T-helper 2 cell treated with Interferon-gamma antibody and Interleukin-4, amounts not matched to agents 100 ng/mL and 5 ng/mL, for 36 hours (primary cell): ENCODE results near the gene MANSC1. TPM values are rescaled to one million over a fixed set of nuclear protein-coding genes. Genes with fewer than 3 reads are reported as not detected.
"Not testable (repeated sequence)": the region's sequence is repeated elsewhere in the genome, so short reads cannot be mapped to it uniquely, and the experiment has no call there.

Experiments
- intact Hi-C: fragments of 100-400 bp; cut with micrococcal nuclease; formaldehyde crosslinking; loops from one replicate; pipeline ENCODE4 v1.15.1; 2023
- total RNA-seq: library from RNA; stranded (reverse); gene quantifications from 2 replicates; pipeline ENCODE4 v1.2.3, GENCODE V29; 2022

MANSC1 gene
- total RNA-seq, 1 donor from 2014 or later = 0.61 TPM

DNA sequence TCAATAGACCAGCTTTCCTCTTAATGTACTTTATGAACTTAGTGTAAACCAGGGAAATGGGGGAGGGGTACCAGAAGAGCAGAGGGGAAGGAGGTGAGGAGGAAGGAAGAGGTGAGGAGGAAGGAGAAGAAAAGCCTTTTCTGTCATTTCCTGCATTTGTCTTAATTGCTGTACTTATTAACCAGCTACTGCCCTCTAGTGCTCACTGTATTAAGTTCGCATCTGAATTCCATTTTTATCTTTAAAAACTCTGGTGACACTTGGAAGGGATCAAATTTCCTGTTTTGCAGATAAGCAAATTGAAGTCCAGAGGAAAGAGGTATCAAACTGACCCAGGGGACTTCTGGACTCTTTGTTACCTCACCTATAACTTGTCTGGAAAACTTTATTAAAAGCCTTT, 22.2 kb downstream of the MANSC1 start:
- intact Hi-C loops = loop anchor here (5.0 kb wide), 2 partner anchors 246 to 746 kb away; no protein-coding TSS in a partner anchor

DNA sequence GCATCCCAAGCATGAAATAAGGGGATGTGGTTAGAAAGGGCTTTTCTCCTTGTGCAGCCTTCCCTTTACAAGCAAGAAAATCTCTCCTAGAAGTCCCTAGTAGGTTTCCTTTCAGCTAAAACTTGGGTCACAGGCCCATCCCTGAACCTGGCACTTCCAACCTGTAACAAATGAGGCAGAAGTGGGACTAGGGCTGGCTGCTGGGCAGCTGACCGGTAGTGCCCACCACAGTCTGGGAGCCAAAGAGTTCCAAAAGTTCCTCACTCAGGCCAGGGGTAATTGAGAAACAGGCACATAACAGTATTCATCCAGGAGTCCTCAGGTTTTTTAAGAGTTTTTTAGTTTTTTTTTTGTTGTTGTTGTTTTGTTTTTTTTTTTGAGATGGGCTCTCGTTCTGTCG, 23.8 kb downstream of the MANSC1 start:
- intact Hi-C loops = loop anchor here (5.0 kb wide), 2 partner anchors 244 to 744 kb away; no protein-coding TSS in a partner anchor

DNA sequence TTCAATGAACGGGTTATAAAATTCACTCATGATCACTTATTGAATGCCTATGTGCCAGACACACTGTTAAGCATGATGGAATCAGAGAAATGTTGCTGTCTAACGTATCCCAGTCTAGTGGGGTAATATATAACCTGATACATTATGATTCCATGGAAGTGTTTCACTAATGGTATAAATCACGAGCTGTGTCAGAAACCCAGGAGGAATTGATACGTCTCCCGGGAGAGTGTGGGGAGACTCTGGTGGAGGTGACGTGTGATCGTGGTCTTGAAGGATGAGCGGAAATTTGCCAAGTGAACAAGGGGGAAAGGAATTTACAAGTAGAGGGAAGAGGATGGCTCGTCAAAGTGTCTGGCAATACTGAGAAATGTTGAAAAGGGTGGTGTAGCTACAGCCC, 26.5 kb downstream of the MANSC1 start:
- intact Hi-C loops = no loop called here

DNA sequence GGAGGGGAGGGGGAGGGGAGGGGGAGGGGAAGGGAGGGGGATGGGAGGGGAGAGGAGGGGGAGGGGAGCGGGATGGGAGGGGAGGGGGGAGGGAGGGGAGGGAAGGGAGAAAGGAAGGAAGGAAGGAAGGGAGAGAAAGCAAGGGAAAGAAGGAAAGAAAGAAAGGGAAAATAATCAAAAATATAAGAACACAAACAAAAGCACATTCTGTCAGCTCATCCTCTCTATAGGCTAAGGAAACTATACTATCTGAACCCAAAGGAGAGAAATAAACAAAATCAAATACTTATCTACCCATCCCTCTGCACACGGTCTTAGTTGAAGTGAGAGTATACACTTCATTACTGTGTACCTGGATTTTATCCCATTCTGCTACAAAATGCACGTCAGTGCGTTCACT, 26.9 kb downstream of the MANSC1 start:
- intact Hi-C loops = no loop called here

DNA sequence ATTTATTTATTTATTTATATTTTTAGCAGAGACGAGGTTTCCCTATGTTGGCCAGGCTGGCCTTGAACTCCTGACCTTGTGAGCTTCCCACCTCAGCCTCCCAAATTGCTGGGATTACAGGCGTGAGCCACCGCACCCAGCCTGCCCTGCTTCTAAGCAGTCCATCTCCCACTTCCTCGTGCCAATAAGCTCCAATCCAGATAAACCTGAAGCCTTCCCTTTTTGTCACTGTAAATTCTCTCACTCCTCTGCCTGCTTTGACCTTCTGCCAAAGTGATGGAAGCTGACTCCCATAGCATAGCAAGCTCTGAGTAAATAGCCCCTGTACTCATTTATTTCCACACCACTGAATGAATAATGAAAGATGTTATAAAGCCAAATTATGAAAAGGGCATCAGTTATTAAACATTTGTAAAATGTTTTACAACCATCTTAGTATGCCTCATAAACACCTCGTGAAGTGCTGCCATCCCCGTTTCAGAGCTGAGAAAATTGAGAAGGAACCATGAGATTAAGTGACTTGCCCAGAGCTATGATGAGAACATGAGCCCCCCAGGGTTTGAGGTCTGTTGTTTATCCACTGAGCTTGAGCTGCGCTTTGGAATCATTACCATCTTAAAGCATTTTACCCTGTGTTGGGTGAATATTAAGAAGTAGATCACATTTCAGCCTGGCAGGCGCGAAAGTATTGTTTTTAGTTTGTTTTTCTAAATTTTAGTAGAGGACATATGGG, 30.4 kb downstream of the MANSC1 start:
- intact Hi-C loops = no loop called here

DNA sequence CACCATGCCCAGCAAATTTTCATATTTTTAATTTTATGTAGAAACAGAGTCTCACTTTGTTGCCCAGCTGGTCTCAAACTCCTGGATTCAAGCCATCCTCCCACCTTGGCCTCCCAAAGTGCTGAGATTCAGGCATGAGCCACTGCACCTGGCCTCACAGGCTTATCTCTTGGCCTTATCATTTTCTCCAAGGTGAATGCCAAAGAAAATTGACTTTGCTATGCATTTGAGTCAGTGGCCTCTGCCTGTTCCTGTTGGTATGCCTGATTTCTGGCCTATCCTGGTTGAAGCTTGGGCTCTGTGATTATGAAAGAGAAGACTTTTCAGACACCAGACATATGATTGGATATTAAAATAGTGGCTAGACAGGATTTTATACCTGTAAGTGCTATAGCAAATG, 34.2 kb downstream of the MANSC1 start:
- intact Hi-C loops = no loop called here

DNA sequence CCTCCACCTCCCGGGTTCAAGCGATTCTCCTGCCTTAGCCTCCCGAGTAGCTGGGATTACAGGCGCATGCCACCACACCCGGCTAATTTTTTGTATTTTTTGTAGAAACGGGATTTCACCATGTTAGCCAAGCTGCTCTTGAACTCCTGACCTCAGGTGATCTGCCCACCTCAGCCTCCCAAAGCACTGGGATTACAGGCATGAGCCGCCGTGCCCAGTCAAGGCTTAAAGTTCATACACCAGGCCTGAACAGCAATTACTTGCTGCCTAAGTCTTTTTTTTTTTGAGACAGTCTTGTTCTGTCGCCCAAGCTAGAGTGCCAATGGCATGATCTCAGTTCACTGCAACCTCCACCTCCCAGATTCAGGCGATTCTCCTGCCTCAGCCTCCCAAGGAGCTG, 39.3 kb downstream of the MANSC1 start:
- intact Hi-C loops = not testable (repeated sequence)

DNA sequence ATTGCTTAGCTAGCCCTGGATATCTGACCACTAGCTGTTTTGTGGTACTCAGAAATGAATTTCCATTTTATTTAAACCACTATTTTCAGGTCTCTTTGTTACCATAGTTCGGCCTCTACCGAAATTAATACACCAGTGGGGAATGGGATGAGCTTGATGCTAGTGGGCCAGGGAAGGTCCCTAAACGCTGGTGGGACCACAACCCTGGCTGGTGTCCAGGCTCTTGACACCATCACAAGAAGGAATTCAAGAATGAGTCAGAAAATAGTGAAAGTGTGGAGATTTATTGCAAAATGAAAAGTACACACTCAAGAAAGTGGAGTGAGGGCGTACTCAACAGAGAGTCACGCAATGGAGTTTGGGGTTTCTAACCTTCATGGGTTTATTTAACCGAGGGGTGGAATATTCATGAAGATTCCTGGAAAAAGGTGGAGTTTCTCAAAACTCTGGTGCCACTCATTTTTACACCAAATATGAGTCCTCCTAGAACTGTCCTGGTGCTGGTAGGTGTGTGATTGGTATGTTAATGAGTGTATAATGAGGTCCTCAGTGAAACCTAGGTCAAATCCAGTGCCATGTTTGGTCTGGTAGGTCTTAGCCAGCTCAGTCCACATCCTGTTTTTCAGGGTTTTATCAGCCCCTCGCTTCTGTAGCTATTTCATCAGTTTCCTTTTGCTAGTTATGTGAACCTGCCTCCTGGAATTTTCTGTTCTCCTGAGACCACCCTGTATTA, 44.3 kb downstream of the MANSC1 start:
- intact Hi-C loops = no loop called here

DNA sequence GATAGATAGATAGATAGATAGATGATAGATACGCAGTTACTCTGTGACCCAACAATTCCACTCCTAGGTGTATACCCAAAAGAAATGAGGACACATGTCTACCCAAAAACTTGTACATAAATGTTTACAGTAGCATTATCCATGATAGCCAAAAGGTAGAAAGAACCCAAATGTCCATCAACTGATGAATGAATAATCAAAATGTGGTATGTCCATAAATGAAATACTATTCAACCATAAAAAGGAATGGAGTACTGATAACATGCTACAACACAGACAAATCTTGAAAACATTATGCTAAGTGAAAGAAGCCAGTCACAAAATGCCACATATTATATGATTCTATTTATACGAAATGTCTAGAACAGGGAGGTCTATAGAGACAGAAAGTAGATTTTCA, 47.1 kb downstream of the MANSC1 start:
- intact Hi-C loops = no loop called here

DNA sequence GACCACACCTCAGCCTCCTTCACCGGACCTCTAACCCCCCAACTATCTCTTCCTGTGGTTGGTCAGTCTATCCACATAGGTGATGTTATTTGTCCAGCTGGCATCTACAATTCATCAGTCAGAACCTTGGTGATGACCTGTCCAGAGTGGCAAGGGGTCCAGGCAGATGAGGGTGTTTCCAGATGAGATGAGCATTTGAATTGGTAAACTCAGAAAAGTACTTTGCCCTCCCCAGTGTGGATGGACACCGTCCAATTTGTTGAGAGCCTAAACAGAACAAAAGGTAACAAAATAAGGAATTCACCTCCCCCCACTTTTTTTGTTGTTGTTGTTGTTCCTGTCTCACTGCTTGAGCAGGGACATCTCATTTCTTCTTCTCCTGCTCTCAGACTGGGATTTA, 48.9 kb downstream of the MANSC1 start:
- intact Hi-C loops = no loop called here

DNA sequence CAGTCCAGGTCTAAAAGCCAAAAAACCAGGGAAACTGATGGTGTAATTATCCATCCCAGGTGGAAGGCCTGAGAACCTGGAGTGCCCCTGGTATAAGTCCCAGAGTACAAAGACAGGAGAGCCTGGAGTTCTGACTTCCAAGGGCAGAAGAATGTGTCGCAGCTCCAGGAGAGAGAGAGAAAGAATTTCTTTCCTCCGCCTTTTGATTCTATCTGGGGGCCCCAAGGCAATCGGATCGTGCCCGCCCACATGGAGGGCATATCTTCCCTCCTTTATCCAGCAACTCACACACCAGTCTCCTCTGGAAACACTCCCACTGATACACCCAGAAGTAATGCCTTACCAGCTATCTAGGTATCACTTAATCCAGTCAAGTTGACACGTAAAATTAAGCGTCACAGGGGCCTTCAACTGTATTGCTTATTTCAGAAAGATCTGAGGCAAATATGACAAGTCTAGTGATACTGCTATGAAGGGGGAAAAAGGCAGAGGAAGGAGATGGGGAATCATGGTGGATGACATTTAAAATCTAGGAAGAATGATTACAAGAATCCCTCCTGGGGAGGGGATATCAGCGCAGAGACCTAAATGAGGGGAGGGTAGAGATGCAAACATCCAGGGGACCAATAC, 52.7 kb downstream of the MANSC1 start:
- intact Hi-C loops = no loop called here

DNA sequence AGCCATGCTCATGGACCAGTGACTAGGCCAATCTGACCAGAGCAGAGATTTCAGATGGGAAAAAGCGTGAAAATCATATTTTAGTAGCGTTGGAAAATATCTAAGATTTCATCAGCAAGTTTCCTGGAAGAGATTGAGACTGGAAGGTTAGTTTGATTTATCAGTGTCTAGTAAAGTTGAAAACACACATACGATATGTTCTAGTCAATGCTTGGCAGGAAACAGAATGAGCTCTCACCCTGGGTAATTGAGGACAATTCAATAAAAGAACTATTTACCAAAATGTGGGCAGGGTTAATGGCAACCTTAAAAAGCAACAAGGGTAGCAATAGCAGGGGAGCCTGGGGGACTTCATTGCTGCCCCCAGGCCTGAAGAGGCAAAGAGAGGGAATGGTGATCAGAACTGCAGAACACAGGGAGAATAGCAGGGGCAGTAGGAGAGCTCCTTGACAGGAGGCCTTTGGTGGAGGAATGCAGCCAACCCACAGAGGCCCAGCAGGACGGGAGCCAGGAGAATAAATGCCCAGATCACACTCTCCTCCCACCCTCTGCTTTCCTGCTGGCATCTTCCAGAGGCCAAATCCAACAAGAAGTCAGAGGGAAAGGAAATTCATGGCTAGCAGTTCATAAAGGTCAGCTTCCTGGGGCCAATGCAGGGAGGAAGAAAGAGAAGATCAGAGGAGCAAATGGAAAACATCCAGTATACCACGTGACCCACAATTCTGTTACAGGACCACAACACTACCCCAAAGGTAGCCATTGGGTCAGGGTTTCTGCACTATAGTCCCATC, 55.6 kb downstream of the MANSC1 start:
- intact Hi-C loops = no loop called here

DNA sequence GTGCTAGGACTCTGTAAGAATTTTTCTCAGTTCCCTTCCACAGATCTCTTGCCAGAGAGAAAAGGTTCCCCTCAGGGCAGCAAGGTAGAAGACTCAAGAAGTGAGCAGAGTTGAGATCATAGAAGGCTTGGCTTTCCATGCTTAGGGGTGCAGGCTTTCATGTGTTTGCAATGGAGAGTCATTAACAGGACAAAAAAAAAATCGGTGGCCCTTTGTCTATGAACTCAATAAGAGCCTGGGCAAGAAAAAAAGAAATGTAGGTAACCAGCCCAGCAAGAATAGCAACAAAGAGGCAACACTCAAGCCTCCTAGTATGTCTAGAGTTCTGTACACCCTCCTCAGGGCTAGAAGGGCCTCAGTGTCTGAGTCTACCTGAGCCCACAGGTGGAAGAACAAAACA, 59.8 kb downstream of the MANSC1 start:
- intact Hi-C loops = no loop called here

DNA sequence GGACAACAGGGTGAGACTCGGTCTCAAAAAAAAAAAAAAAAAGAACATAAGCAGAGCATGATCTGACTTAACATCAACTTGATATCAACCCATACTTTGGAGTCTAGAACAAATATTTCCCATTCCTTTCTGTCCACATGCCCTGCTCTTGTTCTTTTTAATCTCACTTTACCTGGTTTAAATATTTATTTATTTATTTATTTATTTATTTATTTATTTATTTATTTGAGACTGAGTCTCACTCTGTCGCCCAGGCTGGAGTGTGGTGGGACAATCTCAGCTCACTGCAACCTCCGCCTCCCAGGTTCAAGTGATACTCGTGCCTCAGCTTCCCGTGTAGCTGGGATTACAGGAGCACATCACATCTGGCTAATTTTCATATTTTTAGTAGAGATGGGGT, 63.6 kb downstream of the MANSC1 start:
- intact Hi-C loops = no loop called here

DNA sequence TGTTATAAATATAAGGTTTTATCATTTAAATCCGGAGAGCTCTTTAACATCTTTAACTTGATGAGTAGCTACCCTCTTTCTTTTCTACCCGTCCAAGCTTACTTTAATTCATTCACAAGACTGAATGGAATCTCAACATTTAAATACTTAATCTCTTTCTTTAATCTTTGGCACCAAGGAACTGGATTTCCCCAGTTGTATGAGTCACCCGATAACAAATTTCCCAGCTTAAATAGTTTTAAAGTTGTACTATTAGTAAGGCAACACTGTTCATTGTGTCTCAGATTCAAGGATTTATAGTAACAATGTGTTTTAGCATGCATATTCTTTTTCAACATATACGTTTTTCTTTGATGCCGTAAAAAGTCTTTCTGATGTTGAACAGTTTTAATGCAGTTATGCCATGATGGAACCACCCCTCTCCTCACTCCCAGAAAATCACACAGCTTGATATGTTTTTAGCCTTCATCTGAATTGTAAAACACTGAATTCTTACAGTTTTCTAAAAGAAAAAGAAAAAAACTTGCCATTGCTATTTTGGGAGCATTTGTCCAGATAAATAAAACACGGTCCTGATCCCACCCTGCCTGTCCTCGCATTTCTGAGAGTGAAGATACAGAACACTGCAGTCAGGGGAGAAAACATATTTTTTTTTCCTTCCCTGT, 67.1 kb downstream of the MANSC1 start:
- intact Hi-C loops = no loop called here

DNA sequence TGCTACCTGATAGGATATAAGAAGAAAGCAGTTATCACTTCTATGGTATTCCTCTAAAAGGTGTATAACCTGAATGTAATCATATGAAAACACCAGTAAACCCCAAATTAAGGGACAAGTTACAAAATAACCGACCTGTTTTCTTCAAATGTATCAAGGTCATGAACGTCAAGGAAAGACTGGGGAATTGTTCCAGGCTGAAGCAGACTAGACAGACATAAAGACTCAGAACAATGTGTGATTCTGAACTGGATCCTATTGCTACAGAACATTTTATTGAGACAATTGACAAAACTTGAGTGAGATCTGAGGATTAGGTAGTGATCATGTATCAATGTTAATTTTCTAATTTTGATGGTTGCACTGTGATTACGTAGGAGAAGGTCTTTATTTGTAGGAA, 67.8 kb downstream of the MANSC1 start:
- intact Hi-C loops = no loop called here

DNA sequence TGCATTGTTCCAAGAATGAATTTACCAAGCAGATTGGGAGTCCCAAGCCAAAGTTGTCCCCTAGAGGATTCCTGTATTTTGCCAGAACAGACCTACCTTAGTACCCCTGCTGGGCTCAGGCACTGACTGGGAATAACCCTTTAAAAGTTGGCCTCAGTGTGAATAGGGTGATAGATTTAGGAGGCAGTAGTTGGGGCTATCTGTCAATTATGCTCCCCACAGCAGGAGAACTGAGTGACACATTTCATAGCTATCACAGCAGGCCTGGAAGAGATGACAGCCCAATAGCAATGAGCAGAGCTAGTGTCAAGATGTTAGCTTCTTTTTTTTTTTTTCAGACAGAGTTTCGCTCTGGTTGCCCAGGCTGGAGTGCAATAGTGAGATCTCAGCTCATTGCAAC, 68.9 kb downstream of the MANSC1 start:
- intact Hi-C loops = no loop called here

DNA sequence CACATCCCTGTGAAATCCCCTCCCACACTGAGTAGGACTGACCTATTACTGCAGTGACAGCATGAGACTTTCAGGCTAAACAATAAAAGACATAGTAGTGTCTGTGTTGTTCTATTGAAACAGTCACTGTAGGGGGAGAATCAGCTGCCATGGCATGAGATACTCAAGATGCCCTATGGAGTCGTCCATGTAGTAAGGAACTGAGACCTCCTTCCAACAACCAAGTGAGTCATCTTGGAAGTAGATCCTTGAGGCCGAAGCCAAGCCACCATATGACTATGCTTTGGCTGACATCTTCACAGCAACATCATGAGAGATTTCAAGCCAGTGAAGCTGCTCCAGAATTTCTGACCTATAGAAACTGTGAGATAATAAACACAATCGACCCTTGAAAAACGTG, 71.1 kb downstream of the MANSC1 start:
- intact Hi-C loops = no loop called here
